Keratinocyte (primary cell): ENCODE data around the gene MYO16. TPM values are rescaled to one million over a fixed set of nuclear protein-coding genes. Genes with fewer than 3 reads are reported as not detected.

Source experiments
- DNase-seq: peaks from one replicate; pipeline ENCODE4 v3.0.0-alpha.2; 2011; ENCODE audit warnings: low read depth, missing footprints, low spot score
- FAIRE-seq: peaks from 2 replicates; lab custom pipeline; 2011; peaks lifted over from hg19 to GRCh38; lab: Jason Lieb, UNC
- H2AFZ ChIP-seq: 2 replicates; pipeline ENCODE4 v1.6.0; 2012; ENCODE audit warnings: low read length, control low read depth, inconsistent platforms; ENCODE audit not compliant: control insufficient read depth
- H3K27ac ChIP-seq: 2 replicates; pipeline ENCODE4 v1.5.1; 2011; ENCODE audit warnings: low read length; ENCODE audit not compliant: control insufficient read depth, insufficient read depth
- H3K27me3 ChIP-seq: 3 replicates; pipeline ENCODE4 v1.6.0; 2011; ENCODE audit warnings: low read length; ENCODE audit not compliant: control insufficient read depth, insufficient read depth; ENCODE audit errors: extremely low read depth
- H3K36me3 ChIP-seq, 2 experiments: 2 replicates in 1 of 2; 3 replicates in 1 of 2; pipeline ENCODE4 v1.5.1; 2011; ENCODE audit warnings: low read length in 2 of 2, mild to moderate bottlenecking in 1 of 2; ENCODE audit not compliant: control insufficient read depth in 2 of 2, insufficient read depth in 2 of 2; ENCODE audit errors: extremely low read depth in 1 of 2
- H3K4me1 ChIP-seq: 3 replicates; pipeline ENCODE4 v1.5.1; 2011; ENCODE audit warnings: low read length; ENCODE audit not compliant: control insufficient read depth, insufficient read depth; ENCODE audit errors: extremely low read depth
- H3K4me2 ChIP-seq: 3 replicates; pipeline ENCODE4 v1.6.0; 2011; ENCODE audit warnings: low read depth, low read length; ENCODE audit not compliant: control insufficient read depth, insufficient read depth; ENCODE audit errors: extremely low read depth
- H3K4me3 ChIP-seq, 3 experiments: fragments of 200-600 bp in 1 of 3; sonication (generic) in 1 of 3; 2 replicates in 2 of 3; 3 replicates in 1 of 3; pipeline ENCODE4 v1.5.1; 2011 to 2016; ENCODE audit warnings: low read length in 3 of 3, mild to moderate bottlenecking in 3 of 3, control low read depth in 2 of 3, inconsistent platforms in 1 of 3, low read depth in 1 of 3, mixed read lengths in 1 of 3, mixed run types in 1 of 3, moderate library complexity in 1 of 3; ENCODE audit not compliant: control insufficient read depth in 2 of 3, insufficient read depth in 2 of 3; ENCODE audit errors: extremely low read depth in 1 of 3
- H3K79me2 ChIP-seq: 2 replicates; pipeline ENCODE4 v1.6.0; 2012; ENCODE audit warnings: low read length; ENCODE audit not compliant: control insufficient read depth, insufficient read depth
- H3K9ac ChIP-seq: 3 replicates; pipeline ENCODE4 v1.6.0; 2011; ENCODE audit warnings: low read length; ENCODE audit not compliant: control insufficient read depth, insufficient read depth; ENCODE audit errors: extremely low read depth
- H3K9me1 ChIP-seq: 3 replicates; pipeline ENCODE4 v1.6.0; 2011; ENCODE audit warnings: low read length; ENCODE audit not compliant: control insufficient read depth, insufficient read depth; ENCODE audit errors: extremely low read depth
- H3K9me3 ChIP-seq: 2 replicates; pipeline ENCODE4 v1.5.1; 2012; ENCODE audit warnings: low read depth, low read length; ENCODE audit not compliant: control insufficient read depth
- H4K20me1 ChIP-seq: 3 replicates; pipeline ENCODE4 v1.6.0; 2011; ENCODE audit warnings: low read length; ENCODE audit not compliant: control insufficient read depth, insufficient read depth; ENCODE audit errors: extremely low read depth
- EZH2 ChIP-seq: IDR thresholded peaks from one replicate; pipeline ENCODE4 v1.6.1; 2012; ENCODE audit warnings: inconsistent platforms, mild to moderate bottlenecking, low read length, moderate library complexity
- dilution Hi-C: fragments of 300-500 bp; cut with MboI; formaldehyde crosslinking; loops from one replicate; pipeline ENCODE4 v1.7.0; 2020; ENCODE audit warnings: low sequenced_read_pairs; ENCODE audit not compliant: extremely low pct_ligation_motif_present
- polyA plus RNA-seq, 5 experiments: library from polyadenylated mRNA; depleted of rRNA in 3 of 5; stranded (reverse) in 3 of 5; stranded (forward) in 1 of 5; unstranded in 1 of 5; fragments of >200 nt; gene quantifications; 1 replicate in 1 of 5; 2 replicates in 3 of 5; 3 replicates in 1 of 5; pipeline versions ENCODE4 v1.2.1 to v1.2.3, GENCODE V29; 2011 to 2012; ENCODE audit warnings: missing spikeins in 2 of 5, low read depth in 1 of 5, low replicate concordance in 1 of 5
- TF ChIP-seq, protein P1 (sequence below), 3 experiments: IDR thresholded peaks in 1 of 3; conservative IDR thresholded peaks in 1 of 3; optimal IDR thresholded peaks in 1 of 3; 2 replicates in 2 of 3; 3 replicates in 1 of 3; pipeline versions ENCODE3 to v1.5.1; 2011; ENCODE audit warnings: low read length in 3 of 3, mild to moderate bottlenecking in 3 of 3, moderate library complexity in 2 of 3, control low read depth in 1 of 3, inconsistent platforms in 1 of 3; ENCODE audit not compliant: insufficient read depth in 2 of 3; ENCODE audit errors: extremely low read depth in 1 of 3

The MYO16 gene
- polyA plus RNA-seq, 1 donor (not counting 4 experiments of a cell fraction or from before 2014, with no cell fraction given) = 0.08 TPM

DNA sequence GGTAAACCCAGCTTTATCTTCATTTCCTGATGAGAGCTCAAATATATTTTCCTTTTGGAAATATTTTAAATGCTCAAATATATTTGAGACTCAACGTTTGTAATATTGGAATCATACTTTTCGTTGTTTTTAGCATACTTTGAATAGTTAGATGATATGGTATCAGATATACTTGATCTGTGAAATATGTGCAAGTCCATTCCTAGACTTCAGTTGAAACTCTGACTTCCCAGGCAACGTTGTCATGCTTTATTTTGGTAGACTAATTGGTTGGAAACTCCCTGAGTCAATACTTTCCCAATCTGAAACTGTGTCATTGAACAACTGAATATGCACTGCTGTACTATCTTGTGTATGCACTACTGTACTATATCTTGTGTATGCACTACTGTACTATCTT lies 378.5 kb downstream of the MYO16 start:
- no peaks in the 10 kb centered on the region for H4K20me1 ChIP-seq
- H3K9me1 ChIP-seq = no peaks in the 10 kb centered on the region
- no peak for FAIRE-seq
- no peaks in the 10 kb centered on the region for H3K79me2 ChIP-seq
- no peak overlapping the region for H3K9ac ChIP-seq
- dilution Hi-C loops = no loop called here
- no peaks in the 10 kb centered on the region for H3K9me3 ChIP-seq
- H3K4me2 ChIP-seq = no peak overlapping the region
- H3K4me3 ChIP-seq = no peak overlapping the region
- no peak overlapping the region for H2AFZ ChIP-seq
- DNase-seq = no peak
- no peak overlapping the region for H3K27ac ChIP-seq
- TF ChIP-seq, protein P1, sequence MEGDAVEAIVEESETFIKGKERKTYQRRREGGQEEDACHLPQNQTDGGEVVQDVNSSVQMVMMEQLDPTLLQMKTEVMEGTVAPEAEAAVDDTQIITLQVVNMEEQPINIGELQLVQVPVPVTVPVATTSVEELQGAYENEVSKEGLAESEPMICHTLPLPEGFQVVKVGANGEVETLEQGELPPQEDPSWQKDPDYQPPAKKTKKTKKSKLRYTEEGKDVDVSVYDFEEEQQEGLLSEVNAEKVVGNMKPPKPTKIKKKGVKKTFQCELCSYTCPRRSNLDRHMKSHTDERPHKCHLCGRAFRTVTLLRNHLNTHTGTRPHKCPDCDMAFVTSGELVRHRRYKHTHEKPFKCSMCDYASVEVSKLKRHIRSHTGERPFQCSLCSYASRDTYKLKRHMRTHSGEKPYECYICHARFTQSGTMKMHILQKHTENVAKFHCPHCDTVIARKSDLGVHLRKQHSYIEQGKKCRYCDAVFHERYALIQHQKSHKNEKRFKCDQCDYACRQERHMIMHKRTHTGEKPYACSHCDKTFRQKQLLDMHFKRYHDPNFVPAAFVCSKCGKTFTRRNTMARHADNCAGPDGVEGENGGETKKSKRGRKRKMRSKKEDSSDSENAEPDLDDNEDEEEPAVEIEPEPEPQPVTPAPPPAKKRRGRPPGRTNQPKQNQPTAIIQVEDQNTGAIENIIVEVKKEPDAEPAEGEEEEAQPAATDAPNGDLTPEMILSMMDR (optimal IDR thresholded peaks at IDR 0.05 in 1 of 3, IDR thresholded peaks at IDR 0.05 in 1 of 3, conservative IDR thresholded peaks at IDR 0.05 in 1 of 3; ENCODE audit: extremely low read depth in 1 of 3, insufficient read depth in 2 of 3, low read length in 3 of 3) = no peak
- no peak for TF ChIP-seq EZH2
- H3K4me1 ChIP-seq = no peaks in the 10 kb centered on the region
- no peaks in the 10 kb centered on the region for H3K27me3 ChIP-seq
- no peaks in the 10 kb centered on the region for H3K36me3 ChIP-seq

DNA sequence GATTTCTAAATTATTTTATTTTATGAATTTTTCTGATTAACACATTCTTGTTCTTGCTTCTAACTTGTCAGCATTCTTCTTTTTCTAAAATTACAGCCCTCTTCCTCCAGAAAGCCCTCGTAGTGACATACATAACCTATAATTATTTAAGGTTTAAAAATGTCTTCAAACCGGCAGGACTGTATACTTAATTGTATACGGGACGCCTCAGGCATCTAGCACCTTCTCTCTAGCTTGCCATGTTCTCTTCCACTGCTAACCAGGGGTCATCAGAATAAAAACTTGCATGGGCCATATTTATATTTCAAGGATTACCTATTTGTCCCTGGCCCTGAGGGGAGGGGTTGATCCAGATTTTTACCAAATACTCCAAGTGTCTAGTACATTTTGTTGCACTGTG lies 380.3 kb downstream of the MYO16 start:
- H3K4me3 ChIP-seq = no peak overlapping the region
- FAIRE-seq (no peak), DNase-seq (no peak)
- no peaks in the 10 kb centered on the region for H3K9me1 ChIP-seq
- H3K27ac ChIP-seq = no peak overlapping the region
- H4K20me1 ChIP-seq = no peaks in the 10 kb centered on the region
- no peak for TF ChIP-seq EZH2
- TF ChIP-seq, protein P1 (optimal IDR thresholded peaks at IDR 0.05 in 1 of 3, IDR thresholded peaks at IDR 0.05 in 1 of 3, conservative IDR thresholded peaks at IDR 0.05 in 1 of 3; ENCODE audit: extremely low read depth in 1 of 3, insufficient read depth in 2 of 3, low read length in 3 of 3) = no peak
- no peaks in the 10 kb centered on the region for H3K9me3 ChIP-seq
- H3K9ac ChIP-seq = no peak overlapping the region
- H3K4me2 ChIP-seq = no peak overlapping the region
- no peaks in the 10 kb centered on the region for H3K79me2 ChIP-seq
- H3K4me1 ChIP-seq = no peaks in the 10 kb centered on the region
- H3K27me3 ChIP-seq = no peaks in the 10 kb centered on the region
- no peaks in the 10 kb centered on the region for H3K36me3 ChIP-seq
- dilution Hi-C loops = no loop called here
- H2AFZ ChIP-seq = no peak overlapping the region
